Measurements from ENCODE around the gene SMAP2.
"Not testable (repeated sequence)": the region's sequence is repeated elsewhere in the genome, so short reads cannot be mapped to it uniquely, and the experiment has no call there.

The SMAP2 gene

DNA sequence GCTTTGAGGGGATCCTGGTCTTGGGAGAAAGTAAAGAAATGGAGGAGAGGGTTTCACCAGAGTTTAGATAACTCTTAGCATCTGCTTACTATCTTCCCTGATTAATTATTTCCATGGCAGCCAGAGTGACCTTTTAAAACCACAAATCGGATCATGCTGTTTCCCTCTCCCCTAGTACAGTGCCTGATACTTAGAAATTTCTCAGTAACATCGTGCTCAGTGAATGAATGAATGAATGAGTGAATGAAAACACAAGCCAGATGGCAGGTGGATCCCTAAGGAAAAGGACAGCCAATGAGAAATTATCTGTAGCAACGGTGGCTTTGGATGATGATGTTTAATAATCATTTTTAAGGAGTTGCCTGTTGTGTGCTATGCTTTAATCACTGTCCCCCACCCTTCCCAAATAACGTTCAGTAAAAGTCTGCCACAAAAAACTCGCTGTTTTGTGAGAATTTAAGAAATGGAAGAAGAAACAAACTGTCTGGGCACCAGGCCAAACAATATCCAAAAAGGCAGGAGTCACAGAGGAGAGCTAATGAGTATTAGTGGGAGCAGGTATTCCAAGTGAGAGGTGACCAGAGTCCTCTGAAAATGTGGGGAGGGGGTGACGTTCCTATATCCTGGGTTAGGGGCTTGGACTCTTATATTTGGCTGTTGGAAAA is 737 bp upstream of the SMAP2 start:
- no peak for DNase-seq (ENCODE audit: low read depth in 2 of 2)

DNA sequence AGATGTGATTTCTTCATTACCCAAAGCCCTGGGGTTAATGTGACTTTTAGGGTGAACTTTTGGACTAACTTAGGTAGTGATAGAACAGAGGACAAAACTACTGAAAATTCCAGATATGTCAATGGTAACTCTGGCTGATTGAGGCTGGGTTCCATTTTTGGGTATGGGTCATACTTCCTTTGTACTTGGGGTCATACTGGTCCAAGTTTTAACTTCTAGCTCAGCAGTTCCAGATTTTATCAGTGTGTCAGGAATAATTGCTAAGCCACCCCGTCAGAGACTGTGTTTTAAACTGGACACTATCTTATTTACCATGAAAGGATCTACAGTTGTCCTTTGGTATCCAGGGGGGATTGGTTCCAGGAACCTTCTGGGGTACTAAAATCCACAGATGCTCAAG is 4.0 kb downstream of the SMAP2 start:
- no peak for DNase-seq (ENCODE audit: low read depth in 2 of 2)

DNA sequence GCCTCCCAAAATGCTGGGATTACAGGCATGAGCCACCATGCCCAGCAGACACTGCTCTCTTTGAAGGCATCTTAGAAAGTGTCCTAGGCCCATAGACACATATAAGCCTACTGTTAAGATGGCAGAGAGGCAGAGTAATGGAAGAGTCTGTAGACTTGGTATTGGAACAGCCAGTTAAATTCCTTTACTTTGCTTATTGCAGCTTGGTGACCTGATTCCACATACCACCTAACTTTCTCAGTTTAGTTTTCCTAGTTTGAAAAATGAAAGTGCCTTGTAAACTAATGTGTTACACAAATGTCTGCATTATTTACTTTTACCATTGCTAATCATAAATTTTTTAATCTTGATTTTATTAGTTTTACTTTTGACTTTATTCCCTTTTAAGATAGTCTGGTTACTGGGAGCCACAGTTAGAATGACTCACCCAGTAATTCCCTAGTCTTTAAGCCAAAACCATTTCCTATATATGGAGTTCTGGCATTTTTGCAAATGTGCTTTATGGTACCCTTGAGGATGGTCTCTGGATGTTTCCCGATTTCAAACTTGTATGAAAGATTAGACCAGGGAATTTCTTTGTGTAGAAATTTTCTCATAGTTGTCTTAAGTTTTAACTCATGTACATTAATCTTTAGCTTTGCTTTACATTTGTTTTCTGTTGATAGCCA is 6.4 kb downstream of the SMAP2 start:
- DNase-seq (ENCODE audit: low read depth in 2 of 2) = peak; percentile 95 to 97

DNA sequence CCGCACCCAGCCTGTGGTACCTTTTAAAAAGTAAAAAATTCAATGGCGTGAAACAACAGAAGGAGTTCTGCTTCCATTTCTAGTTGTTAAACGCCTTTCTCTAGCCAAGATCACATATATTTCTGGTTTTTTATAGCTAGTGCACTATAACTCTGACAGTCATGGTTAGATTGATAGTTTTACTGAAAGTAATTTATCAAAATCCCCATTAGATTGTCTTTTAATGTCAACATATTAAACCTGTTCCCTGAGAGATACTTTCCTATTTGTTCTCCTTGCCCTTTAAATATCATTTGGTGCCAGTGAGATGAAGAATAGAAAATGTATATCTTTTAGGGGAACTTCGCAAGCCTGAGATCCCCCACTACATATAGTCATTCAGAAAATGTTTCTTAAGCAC is 7.3 kb downstream of the SMAP2 start:
- DNase-seq (ENCODE audit: low read depth in 2 of 2) = no peak

DNA sequence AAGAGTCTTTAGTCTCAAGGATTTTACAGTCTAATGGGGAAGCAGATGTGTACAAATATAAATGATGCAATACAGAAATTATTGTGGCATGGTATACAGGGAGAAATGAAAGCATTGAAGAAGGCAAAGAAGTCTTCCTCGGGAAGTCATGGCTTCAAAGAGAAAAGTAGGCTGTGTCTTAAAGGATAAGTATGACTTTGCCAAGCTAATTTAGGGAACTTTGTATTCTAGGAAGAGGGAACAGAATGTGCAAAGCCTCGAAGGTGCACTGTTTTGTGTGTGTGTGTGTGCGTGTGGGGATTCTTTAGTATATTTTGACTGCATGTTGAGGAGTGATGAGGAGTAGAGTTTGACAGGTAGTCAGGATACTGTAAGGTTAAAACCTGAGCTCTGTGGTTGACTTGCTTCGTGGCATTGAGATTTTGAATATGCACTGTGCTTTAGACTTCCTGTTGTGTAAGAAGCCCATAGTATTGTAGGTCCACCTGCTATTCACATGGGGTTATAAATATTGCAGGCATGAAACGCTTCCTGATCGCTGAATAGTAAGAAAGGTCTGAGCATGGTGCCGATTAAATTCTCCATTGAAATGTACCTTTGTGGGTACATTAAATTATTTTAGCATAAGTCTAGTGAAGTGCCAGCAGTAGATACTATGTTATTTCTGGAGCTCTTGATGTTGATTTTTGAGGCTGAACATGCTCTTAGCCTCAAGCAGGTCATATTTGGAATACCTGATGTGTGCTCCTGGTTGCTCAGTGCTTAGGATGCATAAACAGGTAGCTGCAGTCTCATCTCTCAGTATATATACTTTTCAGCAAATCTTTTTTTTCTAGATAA is 8.0 kb downstream of the SMAP2 start:
- no peak for DNase-seq (ENCODE audit: low read depth in 2 of 2)

DNA sequence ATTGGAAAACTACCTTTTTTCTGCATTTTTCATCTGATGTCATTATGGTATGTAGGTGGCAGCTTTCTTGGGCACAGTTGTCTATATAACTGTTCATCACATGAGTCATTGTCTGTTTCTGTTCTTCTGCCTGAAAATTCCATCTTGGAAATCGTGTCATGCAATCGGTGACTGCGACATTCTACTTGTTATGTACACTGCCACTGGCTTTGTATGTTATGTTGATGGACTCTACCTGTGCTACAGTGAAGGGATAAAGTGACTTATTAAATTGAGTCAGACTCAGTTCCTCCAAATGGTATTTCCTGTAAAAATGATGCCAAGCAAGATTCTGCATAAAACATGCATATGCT is 8.6 kb downstream of the SMAP2 start:
- no peak for DNase-seq (ENCODE audit: low read depth in 2 of 2)

DNA sequence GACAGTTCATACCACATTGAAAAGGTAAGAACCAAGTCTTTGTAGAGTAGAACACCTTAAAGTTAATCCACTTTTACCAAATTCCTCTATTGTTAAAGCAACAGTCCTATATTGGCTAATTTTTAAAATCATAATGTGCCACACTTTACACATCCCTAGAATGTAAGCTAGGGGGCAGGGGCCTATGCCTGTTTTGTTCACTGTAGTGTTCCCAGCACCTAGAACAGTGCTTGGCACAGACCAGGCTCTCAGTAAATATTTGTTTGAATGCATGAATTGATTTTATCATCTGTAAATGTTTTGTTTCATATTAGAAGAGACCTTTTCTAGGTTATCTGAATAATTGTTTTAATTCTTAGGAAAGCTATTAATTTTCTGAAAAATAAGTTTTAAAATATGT is 9.1 kb downstream of the SMAP2 start:
- DNase-seq (ENCODE audit: low read depth in 2 of 2) = no peak

DNA sequence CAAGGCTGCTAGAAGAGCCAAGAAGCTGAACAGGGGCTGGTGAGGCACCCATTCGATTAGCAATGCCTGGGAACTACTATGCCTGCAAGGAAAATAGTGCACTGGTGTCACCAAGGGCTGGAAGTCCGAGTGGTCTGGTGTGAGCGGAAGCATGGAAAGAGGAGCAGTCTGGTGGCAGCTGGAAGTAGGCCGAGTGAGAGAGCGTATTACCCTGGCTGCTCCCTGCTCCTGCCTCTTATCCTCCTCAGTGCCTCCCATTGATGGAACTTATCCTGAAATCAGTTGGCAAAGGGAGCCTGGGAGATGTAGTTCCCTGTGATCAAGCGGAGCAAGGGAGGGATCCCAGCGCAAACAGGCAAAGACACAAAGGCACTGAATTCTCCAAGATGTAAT is 9.6 kb downstream of the SMAP2 start:
- DNase-seq (ENCODE audit: low read depth in 2 of 2) = no peak

DNA sequence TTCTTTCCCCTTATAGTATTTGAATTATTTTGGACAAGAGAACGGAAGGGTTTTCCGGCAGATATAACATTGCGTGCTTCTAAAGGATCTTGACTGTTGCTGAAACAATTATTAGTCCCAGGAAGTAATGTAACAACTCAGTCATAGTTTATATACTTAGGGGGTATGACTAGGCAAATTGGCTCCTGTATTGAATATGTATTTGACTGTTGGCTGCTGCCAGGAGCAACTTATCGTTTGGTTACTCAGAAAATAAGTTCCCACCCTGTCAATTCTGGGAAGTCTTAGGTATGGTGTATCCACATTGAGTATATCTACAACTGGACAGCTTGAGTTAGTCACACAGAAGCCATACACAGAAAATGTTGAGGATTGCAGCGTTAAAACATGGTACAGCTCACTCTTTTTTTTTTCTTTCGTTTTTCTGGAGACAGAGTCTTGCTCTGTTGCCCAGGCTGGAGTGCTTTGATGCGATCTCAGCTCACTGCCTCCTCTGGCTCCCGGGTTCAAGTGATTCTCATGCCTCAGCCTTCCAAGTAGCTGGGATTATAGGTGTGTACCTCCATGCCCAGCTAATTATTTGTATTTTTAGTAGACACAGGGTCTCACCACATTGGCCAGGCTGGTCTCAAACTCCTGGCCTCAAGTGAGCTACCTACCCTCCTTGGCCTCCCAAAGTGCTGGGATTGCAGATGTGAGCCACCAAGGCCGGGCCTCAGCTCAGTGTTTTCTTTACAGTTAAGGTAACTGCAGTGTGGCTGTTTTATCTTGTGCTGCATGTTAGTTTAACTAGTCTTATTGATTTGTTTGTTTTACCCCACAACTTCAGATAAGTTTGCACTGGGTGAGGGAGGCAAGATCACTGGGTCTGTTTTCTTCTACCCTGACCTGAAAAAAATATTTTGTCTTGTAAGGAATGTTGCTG is 10.2 kb downstream of the SMAP2 start:
- peak in 1 of 2 experiments; percentile 34 for DNase-seq (ENCODE audit: low read depth in 2 of 2)

DNA sequence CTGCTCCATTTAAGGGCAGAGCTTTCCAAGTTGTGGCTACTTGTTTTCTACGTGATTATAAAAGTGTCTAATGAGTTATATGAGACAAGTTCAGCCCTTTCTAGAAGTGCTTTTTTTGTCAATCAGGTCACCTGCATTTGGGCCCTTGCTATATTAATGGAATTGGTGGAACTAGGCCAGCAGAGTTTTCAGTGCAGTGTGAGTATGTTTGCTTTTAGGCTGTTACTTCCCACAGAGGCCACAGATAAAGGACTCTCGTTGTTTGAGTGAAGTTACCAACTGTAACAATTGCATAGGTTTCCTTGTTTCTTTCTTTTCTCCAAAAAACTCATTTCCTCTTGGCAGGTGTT is 10.9 kb downstream of the SMAP2 start:
- DNase-seq (ENCODE audit: low read depth in 2 of 2) = no peak

DNA sequence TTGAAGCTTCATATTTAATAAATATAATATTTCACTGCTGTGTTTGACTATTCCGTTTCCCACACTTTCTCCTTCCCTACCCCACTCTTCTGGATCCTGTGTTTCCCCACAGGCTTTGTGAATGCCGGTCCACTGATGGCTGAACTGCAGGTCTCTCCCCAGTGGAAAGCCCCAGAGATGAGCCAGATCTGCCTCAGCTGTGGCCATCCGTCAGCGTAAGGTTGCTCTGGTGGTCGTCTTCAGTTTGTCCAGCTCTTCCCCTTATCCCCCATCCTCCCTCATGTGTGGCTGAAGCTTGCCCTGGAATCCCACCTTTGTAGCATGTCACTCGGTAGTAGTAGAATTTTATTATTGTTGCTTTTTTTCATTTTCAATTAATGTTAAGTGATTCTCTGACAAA is 11.4 kb downstream of the SMAP2 start:
- no peak for DNase-seq (ENCODE audit: low read depth in 2 of 2)

DNA sequence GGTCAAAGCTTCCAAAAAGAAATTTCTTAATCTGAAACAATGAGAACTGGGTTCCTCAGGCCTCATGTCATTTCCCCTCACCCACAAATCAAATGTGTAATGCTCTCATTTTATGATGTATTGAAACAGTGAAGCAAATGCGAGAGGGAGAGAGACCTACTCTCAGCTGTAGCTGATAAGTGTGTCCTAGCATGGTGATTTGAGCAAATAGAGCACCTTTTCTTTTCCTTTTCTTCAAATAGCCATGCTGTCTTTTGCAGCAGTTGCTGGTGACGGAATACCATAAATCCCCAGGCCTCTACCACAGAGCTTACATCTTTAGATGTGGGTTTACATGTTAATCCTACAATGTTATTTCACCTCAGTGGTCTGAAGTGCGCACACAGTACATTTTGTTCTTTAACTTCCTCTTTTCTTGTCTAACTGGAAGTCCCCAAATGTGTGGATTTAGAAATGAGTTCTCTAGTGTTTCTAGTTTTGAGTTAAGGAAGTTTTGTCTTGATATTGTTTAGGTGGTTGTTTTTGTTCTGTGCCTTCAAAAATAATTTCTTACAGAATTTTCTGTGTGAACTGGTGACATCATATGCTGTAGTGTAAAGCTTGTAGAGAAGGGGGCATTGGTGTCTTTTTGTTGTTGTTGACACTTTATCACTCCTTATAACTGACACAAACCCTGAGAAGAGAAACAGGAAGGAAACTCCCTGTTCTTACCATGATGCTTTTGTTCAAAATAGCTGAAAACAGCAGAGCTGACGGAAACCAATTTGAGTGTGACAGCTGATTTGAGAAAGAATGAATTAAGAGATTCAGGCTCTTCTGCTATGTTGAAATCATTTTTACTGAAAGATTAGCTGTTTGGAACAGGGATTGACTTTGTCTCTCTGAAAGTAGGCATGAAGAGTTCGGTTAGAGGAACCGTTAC is 12.2 kb downstream of the SMAP2 start:
- DNase-seq (ENCODE audit: low read depth in 2 of 2) = no peak

DNA sequence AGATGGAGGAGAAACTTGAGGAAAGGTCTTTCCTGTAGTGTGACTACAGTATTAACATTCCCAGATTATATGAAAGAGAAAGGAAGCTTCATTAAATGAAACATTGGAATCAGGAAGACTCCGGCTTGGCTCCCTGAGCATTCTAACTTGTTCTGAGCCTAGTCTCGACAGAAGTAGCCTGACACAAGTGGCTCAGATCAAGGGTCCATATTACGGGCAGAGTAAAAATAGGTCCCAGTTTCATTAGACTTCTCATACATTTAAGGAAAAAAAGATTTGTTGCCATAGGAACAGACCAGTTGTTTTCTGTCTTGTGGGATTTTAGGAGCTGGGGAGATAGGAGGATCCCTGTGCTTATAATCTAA is 12.8 kb downstream of the SMAP2 start:
- no peak for DNase-seq (ENCODE audit: low read depth in 2 of 2)

DNA sequence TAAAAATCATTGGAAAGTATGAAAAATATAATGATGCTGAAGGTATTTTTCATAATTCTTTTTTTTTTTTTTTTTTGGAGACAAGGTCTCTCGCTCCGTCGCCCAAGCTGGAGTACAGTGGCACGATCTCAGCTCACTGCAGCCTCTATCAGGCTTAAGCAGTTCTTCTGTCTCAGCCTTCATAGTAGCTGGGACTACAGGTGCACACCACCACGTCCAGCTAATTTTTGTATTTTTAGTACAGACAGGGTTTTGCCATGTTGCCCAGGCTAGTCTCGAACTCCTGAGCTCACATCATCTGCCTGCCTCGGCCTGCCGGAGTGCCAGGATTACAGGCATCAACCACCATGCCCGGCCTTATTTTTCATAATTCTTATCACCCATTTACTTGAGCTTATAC is 13.3 kb downstream of the SMAP2 start:
- DNase-seq (ENCODE audit: low read depth in 2 of 2) = no peak

DNA sequence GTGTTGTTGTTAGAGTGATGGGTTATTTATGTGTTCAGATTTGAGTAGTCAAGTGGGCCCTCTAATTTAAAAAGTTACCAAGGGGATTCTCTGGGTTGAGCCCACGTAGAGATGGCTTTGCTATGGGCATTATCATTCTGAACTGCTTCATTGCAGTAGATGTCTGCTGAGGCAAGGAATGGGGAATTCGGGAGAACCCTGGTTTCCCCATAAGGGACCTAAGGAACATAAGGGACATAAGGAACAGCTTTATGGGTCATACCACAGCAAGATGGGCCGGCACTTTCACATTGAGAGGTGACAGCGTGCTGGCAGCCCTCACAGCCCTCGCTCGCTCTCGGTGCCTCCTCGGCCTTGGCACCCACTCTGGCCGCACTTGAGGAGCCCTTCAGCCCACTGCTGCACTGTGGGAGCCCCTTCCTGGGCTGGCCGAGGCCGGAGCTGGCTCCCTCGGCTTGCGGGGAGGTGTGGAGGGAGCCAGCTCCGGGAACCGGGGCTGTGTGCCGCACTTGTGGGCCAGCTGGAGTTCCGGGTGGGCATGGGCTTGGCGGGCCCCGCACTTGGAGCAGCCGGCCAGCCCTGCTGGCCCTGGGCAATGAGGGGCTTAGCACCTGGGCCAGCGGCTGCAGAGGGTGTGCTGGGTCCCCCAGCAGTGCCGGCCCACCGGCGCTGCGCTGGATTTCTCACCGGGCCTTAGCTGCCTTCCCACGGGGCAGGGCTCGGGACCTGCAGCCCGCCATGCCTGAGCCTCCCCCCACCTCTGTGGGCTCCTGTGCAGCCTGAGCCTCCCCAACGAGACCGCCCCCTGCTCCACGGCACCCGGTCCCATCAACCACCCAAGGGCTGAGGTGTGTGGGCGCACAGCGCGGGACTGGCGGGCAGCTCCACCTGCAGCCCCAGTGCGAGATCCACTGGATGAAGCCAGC is 14.1 kb downstream of the SMAP2 start:
- not testable (repeated sequence) for DNase-seq (ENCODE audit: low read depth in 2 of 2)

DNA sequence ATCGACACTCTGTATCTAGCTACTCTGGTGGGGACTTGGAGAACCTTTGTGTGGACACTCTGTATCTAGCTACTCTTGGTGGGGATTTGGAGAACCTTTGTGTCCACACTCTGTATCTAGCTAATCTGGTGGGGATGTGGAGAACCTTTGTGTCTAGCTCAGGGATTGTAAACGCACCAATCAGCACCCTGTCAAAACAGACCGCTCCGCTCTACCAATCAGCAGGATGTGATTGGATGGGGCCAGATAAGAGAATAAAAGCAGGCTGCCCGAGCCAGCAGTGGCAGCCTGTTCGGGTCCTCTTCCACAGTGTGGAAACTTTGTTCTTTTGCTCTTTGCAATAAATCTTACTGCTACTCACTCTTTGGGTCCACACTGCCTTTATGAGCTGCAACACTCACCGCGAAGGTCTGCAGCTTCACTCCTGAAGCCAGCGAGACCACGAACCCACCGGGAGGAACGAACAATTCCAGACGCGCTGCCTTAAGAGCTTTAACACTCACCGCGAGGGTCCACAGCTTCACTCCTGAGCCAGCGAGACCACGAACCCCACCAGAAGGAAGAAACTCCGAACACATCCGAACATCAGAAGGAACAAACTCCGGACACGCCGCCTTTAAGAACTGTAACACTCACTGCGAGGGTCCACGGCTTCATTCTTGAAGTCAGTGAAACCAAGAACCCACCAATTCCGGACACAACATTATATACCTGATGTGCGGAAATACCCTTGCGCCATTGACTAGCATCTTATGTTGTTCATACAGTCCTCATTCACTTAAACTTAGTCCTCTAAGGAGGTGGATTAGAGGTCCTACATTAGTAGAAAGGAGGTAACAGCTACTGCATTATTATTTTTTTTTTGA is 15.2 kb downstream of the SMAP2 start:
- not testable (repeated sequence) for DNase-seq (ENCODE audit: low read depth in 2 of 2)

DNA sequence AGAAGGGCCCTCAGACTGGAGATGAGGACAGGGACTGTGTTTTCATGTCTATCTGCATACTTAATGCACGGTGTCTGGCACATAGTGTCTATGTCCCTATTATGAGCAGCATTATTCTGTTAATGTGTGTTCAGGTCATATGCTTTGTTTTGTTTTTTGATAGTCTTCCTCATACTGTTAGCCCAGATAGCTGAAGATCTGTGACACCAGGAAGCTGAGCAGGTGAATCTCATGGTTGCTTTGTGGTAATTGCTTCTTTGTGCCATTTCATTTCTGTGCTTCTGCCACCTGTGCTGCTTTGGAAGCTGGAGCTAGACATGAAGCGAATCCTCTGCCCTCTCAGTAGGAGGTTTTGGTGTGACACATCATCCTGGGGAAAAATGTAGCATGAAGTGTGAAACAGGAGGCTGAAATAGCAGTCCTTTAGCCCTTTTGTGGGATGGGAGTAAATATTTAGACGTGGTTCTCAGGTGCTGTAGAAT is 15.8 kb downstream of the SMAP2 start:
- DNase-seq (ENCODE audit: low read depth in 2 of 2) = no peak

DNA sequence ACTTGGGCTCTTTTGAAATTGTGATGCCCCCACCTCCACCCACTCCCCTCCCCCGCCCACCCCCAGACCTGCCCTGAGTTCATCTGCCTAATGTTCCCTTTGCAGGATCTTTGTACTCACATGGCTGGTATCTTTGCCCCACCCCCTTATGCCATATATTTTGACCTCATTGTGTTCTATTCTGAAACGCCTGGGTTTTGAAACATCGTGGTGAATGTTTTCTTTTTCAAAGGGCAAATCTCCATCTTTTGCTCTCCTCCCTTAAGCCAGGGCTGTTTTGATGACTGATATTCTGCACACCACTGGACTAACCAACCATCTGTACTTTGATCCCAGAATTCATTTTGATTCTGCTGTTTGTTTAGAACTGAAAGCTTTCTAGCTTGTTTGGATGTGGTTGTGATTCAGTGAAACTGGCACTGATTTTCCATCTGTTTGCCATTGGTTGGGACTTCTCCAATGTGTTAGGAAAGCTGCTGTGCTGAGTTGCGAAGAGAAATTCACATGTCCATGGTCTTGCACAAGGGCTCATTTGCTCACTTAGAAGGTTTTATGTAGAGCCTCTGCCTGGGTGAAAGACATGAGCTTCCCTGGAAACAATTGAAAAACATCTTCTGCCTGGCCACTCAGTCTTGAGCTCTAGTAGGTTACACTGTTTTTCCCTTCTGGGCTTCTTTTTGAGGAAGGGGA is 16.5 kb downstream of the SMAP2 start:
- DNase-seq (ENCODE audit: low read depth in 2 of 2) = peak; percentile 38 to 50

Data from fibroblast of skin of left quadriceps (primary cell).